Upper lobe of left lung (tissue), 6 donors: ENCODE data around the gene RASSF3. TPM values are rescaled to one million over a fixed set of nuclear protein-coding genes. Genes with fewer than 3 reads are reported as not detected.

Experiments
- ATAC-seq, 2 donors: fragments of 200-7000 bp; cut with Tn5 transposase; one replicate each; pipeline ENCODE4 v1.9.1; 2022; ENCODE audit warnings: mild to moderate bottlenecking in 2 of 2, moderate library complexity in 2 of 2; ENCODE audit not compliant: low FRiP score in 2 of 2
- DNase-seq, 2 donors: peaks; one replicate each; pipeline ENCODE4 v3.0.0-alpha.2; 2019 to 2020
- H3K27ac ChIP-seq, 4 donors: fragments of 200-600 bp; sonication (generic); one replicate each; pipeline ENCODE4 v1.5.1; 2016 to 2019
- H3K27me3 ChIP-seq, 4 donors: fragments of 200-600 bp; sonication (generic); one replicate each; pipeline ENCODE4 v1.5.1; 2017 to 2019
- H3K36me3 ChIP-seq, 4 donors: fragments of 200-600 bp; sonication (generic); one replicate each; pipeline ENCODE4 v1.5.1; 2016 to 2019
- H3K4me1 ChIP-seq, 4 donors: fragments of 200-600 bp; sonication (generic); one replicate each; pipeline ENCODE4 v1.5.1; 2018 to 2019
- H3K4me3 ChIP-seq, 4 donors: fragments of 200-600 bp; sonication (generic); one replicate each; pipeline ENCODE4 v1.5.1; 2017 to 2019; ENCODE audit warnings: mild to moderate bottlenecking in 2 of 4, moderate library complexity in 1 of 4
- H3K9me3 ChIP-seq, 4 donors: fragments of 200-600 bp; sonication (generic); one replicate each; pipeline ENCODE4 v1.5.1; 2018 to 2019
- EP300 ChIP-seq, 4 donors: sonication (generic); formaldehyde crosslinking; IDR thresholded peaks; one replicate each; pipeline ENCODE4 v1.5.1; 2017; ENCODE audit warnings: antibody characterized with exemption in 4 of 4, control low read depth in 2 of 4
- POLR2A ChIP-seq, 4 donors: fragments of 450-650 bp; IDR thresholded peaks; one replicate each; pipeline ENCODE4 v1.5.1; 2016 to 2017; ENCODE audit warnings: antibody characterized with exemption in 4 of 4, mild to moderate bottlenecking in 2 of 4
- POLR2AphosphoS5 ChIP-seq, 2 donors: sonication (generic); formaldehyde crosslinking; IDR thresholded peaks; one replicate each; pipeline ENCODE4 v1.5.1; 2017; ENCODE audit warnings: antibody characterized with exemption in 2 of 2
- WGBS, 2 donors: methylation state at CpG; one replicate each; pipeline ENCODE4 v1.1.5; 2017 to 2018; 5-methylcytosine and 5-hydroxymethylcytosine counted together
- total RNA-seq, 6 donors: library from RNA; depleted of rRNA in 4 of 6; stranded (reverse); fragments of >200 nt in 4 of 6; gene quantifications; one replicate each; pipeline versions ENCODE4 v1.1.0 to v1.2.1, GENCODE V29; 2016 to 2021
- TF ChIP-seq, protein P1 (sequence below), 6 experiments: fragments of 450-650 bp in 4 of 6; fragments of 200-600 bp in 2 of 6; sonication (generic) in 2 of 6; IDR thresholded peaks; one replicate each; pipeline ENCODE4 v1.5.1; 2016 to 2019; ENCODE audit warnings: antibody characterized with exemption in 6 of 6
- donor health status: DM: no; HTN: no; CAD: no; lungs with moderate emphysema.
- donor health status: DM: no; HTN: yes; CAD: no; lungs with severe emphysema.

The RASSF3 gene
- total RNA-seq, 6 donors from 2014 or later: 25.0 to 104 (median 46.0) TPM

DNA sequence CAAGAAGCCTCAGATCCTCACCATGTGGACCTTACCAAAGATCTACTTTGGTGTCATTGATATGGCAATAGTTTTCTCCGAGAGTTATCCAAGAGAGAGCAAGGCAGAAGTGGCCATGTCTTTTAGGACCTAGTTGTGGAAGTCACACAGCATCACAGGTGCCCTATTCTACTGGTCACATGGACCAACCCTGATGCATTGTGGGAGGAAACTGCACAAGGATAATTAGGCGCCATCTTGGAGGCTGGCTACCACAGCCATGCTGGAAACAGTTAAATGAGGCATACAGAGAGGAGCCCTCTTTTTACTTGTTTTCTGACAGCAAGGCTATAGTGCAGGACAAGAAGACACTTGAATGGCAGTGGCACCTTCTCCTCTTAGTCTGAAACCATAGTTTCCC lies 99.1 kb downstream of the RASSF3 start:
- Histone ChIP-seq H3K4me1 (peaks cover 0 to 4% (median 0%) of the 10 kb centered on the region in 4 donors), H3K4me3 (no peak overlapping the region), H3K27ac (no peak overlapping the region), H3K27me3 (no peaks in the 10 kb centered on the region), H3K36me3 (peaks cover 0 to 24% (median 5%) of the 10 kb centered on the region in 4 donors), H3K9me3 (no peaks in the 10 kb centered on the region)
- ATAC-seq: no peak
- TF ChIP-seq, protein P1, sequence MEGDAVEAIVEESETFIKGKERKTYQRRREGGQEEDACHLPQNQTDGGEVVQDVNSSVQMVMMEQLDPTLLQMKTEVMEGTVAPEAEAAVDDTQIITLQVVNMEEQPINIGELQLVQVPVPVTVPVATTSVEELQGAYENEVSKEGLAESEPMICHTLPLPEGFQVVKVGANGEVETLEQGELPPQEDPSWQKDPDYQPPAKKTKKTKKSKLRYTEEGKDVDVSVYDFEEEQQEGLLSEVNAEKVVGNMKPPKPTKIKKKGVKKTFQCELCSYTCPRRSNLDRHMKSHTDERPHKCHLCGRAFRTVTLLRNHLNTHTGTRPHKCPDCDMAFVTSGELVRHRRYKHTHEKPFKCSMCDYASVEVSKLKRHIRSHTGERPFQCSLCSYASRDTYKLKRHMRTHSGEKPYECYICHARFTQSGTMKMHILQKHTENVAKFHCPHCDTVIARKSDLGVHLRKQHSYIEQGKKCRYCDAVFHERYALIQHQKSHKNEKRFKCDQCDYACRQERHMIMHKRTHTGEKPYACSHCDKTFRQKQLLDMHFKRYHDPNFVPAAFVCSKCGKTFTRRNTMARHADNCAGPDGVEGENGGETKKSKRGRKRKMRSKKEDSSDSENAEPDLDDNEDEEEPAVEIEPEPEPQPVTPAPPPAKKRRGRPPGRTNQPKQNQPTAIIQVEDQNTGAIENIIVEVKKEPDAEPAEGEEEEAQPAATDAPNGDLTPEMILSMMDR (IDR thresholded peaks at IDR 0.05): no peak
- TF ChIP-seq EP300 (IDR thresholded peaks at IDR 0.05) (no peak), POLR2A (IDR thresholded peaks at IDR 0.05) (no peak), POLR2AphosphoS5 (IDR thresholded peaks at IDR 0.05) (no peak)
- DNase-seq: no peak
- 93 to 97% methylated on average over 2 of the region's 2 CpGs for WGBS, 2 donors

DNA sequence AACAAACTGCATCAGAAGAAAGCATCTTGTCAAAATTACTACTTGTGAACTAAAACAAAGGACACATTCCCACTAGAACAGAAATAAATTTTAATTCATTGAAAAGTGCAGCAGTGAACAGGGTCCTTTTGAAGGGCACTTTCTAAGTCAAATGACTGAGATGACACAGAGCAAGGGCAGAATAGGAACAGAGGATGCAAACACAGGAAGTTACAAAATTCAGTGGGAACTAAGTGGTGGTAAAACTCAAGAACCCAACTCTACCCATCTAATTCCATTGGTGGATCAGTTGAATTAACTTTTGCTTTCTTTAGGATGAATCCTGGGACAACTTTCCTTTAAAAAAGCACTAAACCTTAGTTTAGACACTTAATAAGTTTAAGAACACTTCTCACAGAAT lies 103.1 kb downstream of the RASSF3 start:
- H3K9me3 ChIP-seq: no peaks in the 10 kb centered on the region
- no peaks in the 10 kb centered on the region for H3K4me1 ChIP-seq
- H3K36me3 ChIP-seq: peaks cover 9 to 64% (median 23%) of the 10 kb centered on the region in 4 donors
- no peak overlapping the region for H3K4me3 ChIP-seq
- ATAC-seq (peak in 1 of 2 donors; percentile 28), DNase-seq (no peak)
- H3K27me3 ChIP-seq: no peaks in the 10 kb centered on the region
- peak overlapping the region in 1 of 4 donors; percentile 66 for H3K27ac ChIP-seq
- TF ChIP-seq POLR2AphosphoS5 (IDR thresholded peaks at IDR 0.05): no peak
- TF ChIP-seq, protein P1 (IDR thresholded peaks at IDR 0.05): no peak
- TF ChIP-seq POLR2A (IDR thresholded peaks at IDR 0.05): no peak
- no peak for TF ChIP-seq EP300 (IDR thresholded peaks at IDR 0.05)

DNA sequence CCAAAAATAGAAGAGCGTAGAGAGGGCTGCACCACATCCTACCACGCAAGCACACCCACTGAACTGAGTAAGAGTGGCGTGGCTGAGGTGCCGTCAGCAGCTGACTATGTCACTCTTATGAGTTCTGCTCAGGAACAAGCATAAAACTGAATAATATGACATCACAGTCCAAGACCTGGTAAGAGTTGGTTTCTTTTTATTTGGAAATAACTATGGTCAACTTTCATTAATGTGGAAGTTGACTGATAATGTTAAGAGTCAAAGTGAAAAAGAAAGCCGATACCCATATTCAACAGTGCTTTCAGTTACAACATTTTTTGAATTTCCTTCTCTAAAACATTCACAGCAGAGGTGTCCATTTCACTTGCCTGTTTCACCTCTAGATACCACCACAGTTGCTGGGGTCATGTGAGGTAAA lies 104.3 kb downstream of the RASSF3 start:
- Histone ChIP-seq H3K27me3 (no peaks in the 10 kb centered on the region), H3K36me3 (peaks cover 9 to 75% (median 23%) of the 10 kb centered on the region in 4 donors), H3K27ac (peak overlapping the region in 3 of 4 donors; percentile 23 to 66 (median 28)), H3K4me3 (no peak overlapping the region), H3K4me1 (no peaks in the 10 kb centered on the region), H3K9me3 (no peaks in the 10 kb centered on the region)
- ATAC-seq (no peak), DNase-seq (peak in 1 of 2 donors; percentile 37)
- TF ChIP-seq, protein P1 (IDR thresholded peaks at IDR 0.05): no peak
- TF ChIP-seq POLR2AphosphoS5 (IDR thresholded peaks at IDR 0.05): peak in 1 of 2 donors; percentile 20
- WGBS, 2 donors: 71 to 90% methylated on average over 5 of the region's 5 CpGs

DNA sequence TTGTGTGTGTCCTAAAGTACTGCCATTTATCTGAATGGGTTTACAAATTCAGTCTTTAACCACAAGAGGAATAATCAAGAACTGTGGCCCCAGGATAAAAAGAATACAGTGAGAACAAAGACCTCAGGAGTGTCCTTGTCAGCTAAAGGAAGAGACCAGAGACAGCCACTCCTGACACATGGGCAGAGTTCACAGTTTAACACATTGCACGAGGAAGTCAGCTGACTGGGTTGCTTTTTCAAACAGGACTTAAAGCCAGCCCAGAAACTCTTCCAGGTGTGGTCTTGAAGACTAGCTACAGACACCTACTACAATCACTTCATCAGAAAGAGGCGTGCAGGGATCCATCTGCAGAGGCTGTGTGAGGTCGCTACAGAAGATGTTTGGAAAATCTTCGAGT lies 106.1 kb downstream of the RASSF3 start:
- Histone ChIP-seq H3K36me3 (peaks cover 21 to 93% (median 36%) of the 10 kb centered on the region in 4 donors), H3K27ac (no peak overlapping the region), H3K9me3 (no peaks in the 10 kb centered on the region), H3K27me3 (no peaks in the 10 kb centered on the region), H3K4me1 (no peaks in the 10 kb centered on the region), H3K4me3 (no peak overlapping the region)
- ATAC-seq: no peak
- TF ChIP-seq POLR2A (IDR thresholded peaks at IDR 0.05) (no peak), EP300 (IDR thresholded peaks at IDR 0.05) (no peak), POLR2AphosphoS5 (IDR thresholded peaks at IDR 0.05) (no peak)
- TF ChIP-seq, protein P1 (IDR thresholded peaks at IDR 0.05): no peak
- no peak for DNase-seq
- WGBS, 2 donors: 92 to 93% methylated on average over 4 of the region's 4 CpGs

DNA sequence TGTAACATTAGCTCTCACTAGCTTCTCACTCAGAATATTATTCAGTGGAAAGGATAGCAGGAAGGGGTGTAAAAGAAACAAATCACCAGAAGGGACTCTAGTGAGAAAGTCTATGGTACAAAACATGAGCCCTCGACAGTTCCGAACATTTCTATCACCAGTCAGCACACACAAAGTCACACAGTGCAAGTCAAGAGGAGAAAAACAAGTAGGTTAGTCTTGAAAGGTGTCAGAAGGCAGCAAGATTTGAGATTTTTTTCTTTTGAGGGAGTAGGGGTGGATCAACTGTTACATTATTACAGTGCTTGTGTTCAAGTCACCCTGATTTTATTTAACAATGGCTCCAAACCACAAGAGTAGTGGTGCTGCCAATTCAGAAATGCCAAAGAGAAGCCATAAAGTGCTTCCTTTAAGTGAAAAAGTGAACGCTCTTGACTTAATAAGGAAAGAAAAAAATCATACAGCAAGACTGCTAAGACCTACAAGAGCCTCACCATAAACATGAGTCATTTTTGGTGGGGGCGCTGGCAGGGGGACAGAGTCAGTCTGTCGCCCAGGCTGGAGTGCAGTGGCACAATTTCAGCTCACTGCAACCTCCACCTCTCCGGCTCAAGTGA lies 106.7 kb downstream of the RASSF3 start:
- WGBS, 2 donors: 93 to 94% methylated on average over 6 of the region's 6 CpGs
- no peak for TF ChIP-seq POLR2A (IDR thresholded peaks at IDR 0.05)
- no peak for TF ChIP-seq EP300 (IDR thresholded peaks at IDR 0.05)
- TF ChIP-seq, protein P1 (IDR thresholded peaks at IDR 0.05): no peak
- H3K36me3 ChIP-seq: peaks cover 22 to 94% (median 41%) of the 10 kb centered on the region in 4 donors
- no peak for DNase-seq
- H3K27me3 ChIP-seq: no peaks in the 10 kb centered on the region
- H3K27ac ChIP-seq: no peak overlapping the region
- no peaks in the 10 kb centered on the region for H3K4me1 ChIP-seq
- H3K9me3 ChIP-seq: no peaks in the 10 kb centered on the region
- no peak overlapping the region for H3K4me3 ChIP-seq
- no peak for ATAC-seq
